RWPE2 (cell line): ENCODE data around the gene RABGAP1L.

Experiments used
- ATAC-seq: fragments of 200-7000 bp; cut with Tn5 transposase; 3 replicates; pipeline ENCODE4 v1.9.1; 2021; ENCODE audit warnings: low read depth
- DNase-seq: peaks from one replicate; pipeline ENCODE4 v3.0.0-alpha.2; 2020; ENCODE audit warnings: low spot score
- H3K27ac ChIP-seq: fragments of 450-650 bp; 2 replicates; pipeline ENCODE4 v1.5.1; 2017; ENCODE audit warnings: mild to moderate bottlenecking; ENCODE audit not compliant: poor library complexity, severe bottlenecking
- H3K27me3 ChIP-seq: fragments of 250-450 bp; sonication (Bioruptor Pico); 2 replicates; pipeline ENCODE4 v1.5.1; 2021; ENCODE audit warnings: mild to moderate bottlenecking, moderate library complexity; ENCODE audit not compliant: insufficient read depth, poor library complexity, severe bottlenecking
- H3K36me3 ChIP-seq: fragments of 250-450 bp; sonication (Bioruptor Pico); 2 replicates; pipeline ENCODE4 v1.5.1; 2020; ENCODE audit warnings: low read depth, mild to moderate bottlenecking, moderate library complexity
- H3K4me1 ChIP-seq: fragments of 250-450 bp; sonication (Bioruptor Pico); 2 replicates; pipeline ENCODE4 v1.5.1; 2021; ENCODE audit warnings: mild to moderate bottlenecking, moderate library complexity; ENCODE audit not compliant: insufficient read depth, poor library complexity, severe bottlenecking
- H3K4me3 ChIP-seq: fragments of 250-450 bp; sonication (Bioruptor Pico); 2 replicates; pipeline ENCODE4 v1.5.1; 2021; ENCODE audit warnings: mild to moderate bottlenecking, moderate library complexity; ENCODE audit not compliant: severe bottlenecking
- H3K9me3 ChIP-seq: fragments of 250-450 bp; sonication (Bioruptor Pico); 2 replicates; pipeline ENCODE4 v1.5.1; 2021; ENCODE audit warnings: mild to moderate bottlenecking, moderate library complexity; ENCODE audit not compliant: severe bottlenecking
- TF ChIP-seq, protein P1 (sequence below): fragments of 450-650 bp; IDR thresholded peaks from one replicate; pipeline ENCODE4 v1.5.1; 2017; ENCODE audit warnings: mild to moderate bottlenecking, moderate library complexity; ENCODE audit not compliant: poor library complexity, severe bottlenecking

RABGAP1L gene

DNA sequence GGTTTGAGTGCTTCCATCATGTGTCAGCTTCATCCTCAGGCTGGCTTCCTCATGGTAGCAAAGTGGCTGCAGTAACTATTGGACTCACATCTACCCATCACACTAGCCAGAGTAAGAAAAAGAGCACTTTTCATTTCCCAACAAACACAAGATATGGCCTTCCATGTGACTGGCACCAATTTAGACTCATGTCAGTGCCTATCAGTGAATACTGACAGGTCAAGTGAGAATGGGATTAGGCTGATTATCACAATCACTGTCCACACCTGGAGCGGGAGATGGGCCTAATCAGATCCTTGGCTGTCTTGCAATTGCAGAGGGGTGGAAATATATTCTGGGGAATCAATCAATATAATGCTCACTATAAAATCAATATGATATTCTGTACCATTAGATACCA lies 2.9 kb upstream of the RABGAP1L start:
- no peak for ATAC-seq

DNA sequence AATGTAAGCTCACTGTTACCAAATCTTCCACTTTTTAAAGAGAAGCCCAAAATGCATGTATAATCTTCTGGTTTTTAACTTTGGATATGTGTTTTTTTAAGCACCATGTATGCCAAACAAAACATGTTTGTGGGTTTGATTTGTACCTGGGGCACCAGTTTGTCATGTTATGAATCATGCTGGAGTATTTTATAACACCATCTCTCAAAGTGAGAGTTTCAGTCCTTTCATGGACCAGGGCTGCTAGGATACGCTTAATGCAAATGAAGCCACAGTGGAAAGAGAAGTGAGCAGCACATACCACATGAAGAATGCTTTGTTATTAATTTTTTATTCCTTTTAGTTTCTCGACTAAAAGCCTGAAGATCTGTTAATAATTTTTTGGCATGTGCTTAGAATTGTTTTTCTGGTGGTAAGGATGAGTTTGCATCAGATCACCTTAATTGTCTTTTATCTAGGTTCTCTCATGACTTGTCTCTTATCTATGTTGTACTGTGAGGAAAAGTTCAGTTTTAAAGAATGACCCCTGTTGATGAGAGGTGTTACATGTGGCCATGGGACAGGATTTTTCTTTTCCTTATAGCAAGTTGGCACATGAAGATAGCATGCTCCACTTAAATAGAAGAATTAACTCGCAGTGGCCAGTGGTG lies 2.0 kb upstream of the RABGAP1L start:
- TF ChIP-seq, protein P1, sequence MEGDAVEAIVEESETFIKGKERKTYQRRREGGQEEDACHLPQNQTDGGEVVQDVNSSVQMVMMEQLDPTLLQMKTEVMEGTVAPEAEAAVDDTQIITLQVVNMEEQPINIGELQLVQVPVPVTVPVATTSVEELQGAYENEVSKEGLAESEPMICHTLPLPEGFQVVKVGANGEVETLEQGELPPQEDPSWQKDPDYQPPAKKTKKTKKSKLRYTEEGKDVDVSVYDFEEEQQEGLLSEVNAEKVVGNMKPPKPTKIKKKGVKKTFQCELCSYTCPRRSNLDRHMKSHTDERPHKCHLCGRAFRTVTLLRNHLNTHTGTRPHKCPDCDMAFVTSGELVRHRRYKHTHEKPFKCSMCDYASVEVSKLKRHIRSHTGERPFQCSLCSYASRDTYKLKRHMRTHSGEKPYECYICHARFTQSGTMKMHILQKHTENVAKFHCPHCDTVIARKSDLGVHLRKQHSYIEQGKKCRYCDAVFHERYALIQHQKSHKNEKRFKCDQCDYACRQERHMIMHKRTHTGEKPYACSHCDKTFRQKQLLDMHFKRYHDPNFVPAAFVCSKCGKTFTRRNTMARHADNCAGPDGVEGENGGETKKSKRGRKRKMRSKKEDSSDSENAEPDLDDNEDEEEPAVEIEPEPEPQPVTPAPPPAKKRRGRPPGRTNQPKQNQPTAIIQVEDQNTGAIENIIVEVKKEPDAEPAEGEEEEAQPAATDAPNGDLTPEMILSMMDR = no peak
- ATAC-seq = no peak

More for the DNA sequence above, 2.9 kb upstream of the RABGAP1L start:
- no peak overlapping the region for H3K27ac ChIP-seq
- no peaks in the 10 kb centered on the region for H3K9me3 ChIP-seq
- H3K4me1 ChIP-seq = peaks cover 30% of the 10 kb centered on the region
- no peak overlapping the region for H3K4me3 ChIP-seq
- no peaks in the 10 kb centered on the region for H3K27me3 ChIP-seq
- TF ChIP-seq, protein P1 = no peak
- no peaks in the 10 kb centered on the region for H3K36me3 ChIP-seq
- no peak for DNase-seq

GRCh38 chr1:174158767-174159251 lies 511 bp upstream of the RABGAP1L start:
- no peak for DNase-seq

More for the DNA sequence above, 2.0 kb upstream of the RABGAP1L start:
- Histone ChIP-seq H3K27me3 (no peaks in the 10 kb centered on the region), H3K4me3 (no peak overlapping the region), H3K9me3 (no peaks in the 10 kb centered on the region), H3K4me1 (peaks cover 26% of the 10 kb centered on the region), H3K36me3 (no peaks in the 10 kb centered on the region), H3K27ac (no peak overlapping the region)
- no peak for DNase-seq

DNA sequence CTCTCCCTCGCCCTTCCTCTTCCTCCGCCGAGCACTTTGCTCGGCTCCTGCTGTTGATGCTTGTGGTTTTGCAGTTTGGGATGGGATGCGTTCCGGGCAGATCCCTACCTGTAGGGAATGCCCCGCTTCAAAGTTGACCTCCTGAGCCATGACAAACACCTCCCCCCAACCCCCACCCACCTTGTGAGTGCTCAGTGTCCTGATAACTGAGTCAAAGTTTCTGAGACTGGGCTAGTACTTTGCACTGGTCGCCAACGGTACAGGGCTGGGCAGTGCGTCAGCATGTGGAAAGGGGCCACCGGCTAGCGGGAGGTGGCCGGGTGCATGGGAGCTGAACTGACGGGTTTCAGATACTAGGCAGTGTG lies 771 bp downstream of the RABGAP1L start:
- H3K27me3 ChIP-seq = no peaks in the 10 kb centered on the region
- H3K27ac ChIP-seq = peak overlapping the region; percentile 74
- TF ChIP-seq, protein P1 = no peak
- no peak for DNase-seq
- peaks cover 9% of the 10 kb centered on the region for H3K4me1 ChIP-seq
- no peaks in the 10 kb centered on the region for H3K36me3 ChIP-seq
- H3K9me3 ChIP-seq = no peaks in the 10 kb centered on the region
- ATAC-seq = peak; percentile 22
- peak overlapping the region; percentile 82 for H3K4me3 ChIP-seq

More at GRCh38 chr1:174158767-174159251, 511 bp upstream of the RABGAP1L start:
- Histone ChIP-seq H3K9me3 (no peaks in the 10 kb centered on the region), H3K27me3 (no peaks in the 10 kb centered on the region), H3K27ac (peak overlapping the region; percentile 74), H3K4me1 (peaks cover 11% of the 10 kb centered on the region), H3K36me3 (no peaks in the 10 kb centered on the region), H3K4me3 (peak overlapping the region; percentile 82)
- TF ChIP-seq, protein P1 = no peak
- ATAC-seq = peak; percentile 13

GRCh38 chr1:174160603-174161002 lies 1.3 kb downstream of the RABGAP1L start:
- TF ChIP-seq, protein P1 = no peak
- no peaks in the 10 kb centered on the region for H3K36me3 ChIP-seq
- H3K27me3 ChIP-seq = no peaks in the 10 kb centered on the region
- H3K4me1 ChIP-seq = peaks cover 9% of the 10 kb centered on the region
- no peak for DNase-seq
- no peak for ATAC-seq
- peak overlapping the region; percentile 82 for H3K4me3 ChIP-seq
- H3K9me3 ChIP-seq = no peaks in the 10 kb centered on the region
- H3K27ac ChIP-seq = peak overlapping the region; percentile 74
